ENCODE measurements around the gene PDZD7.
A peak's percentile ranks its signal among the peaks of the same experiment; 100 is the strongest.
"Not testable (repeated sequence)": the region's sequence is repeated elsewhere in the genome, so short reads cannot be mapped to it uniquely, and the experiment has no call there.

Gene PDZD7

DNA sequence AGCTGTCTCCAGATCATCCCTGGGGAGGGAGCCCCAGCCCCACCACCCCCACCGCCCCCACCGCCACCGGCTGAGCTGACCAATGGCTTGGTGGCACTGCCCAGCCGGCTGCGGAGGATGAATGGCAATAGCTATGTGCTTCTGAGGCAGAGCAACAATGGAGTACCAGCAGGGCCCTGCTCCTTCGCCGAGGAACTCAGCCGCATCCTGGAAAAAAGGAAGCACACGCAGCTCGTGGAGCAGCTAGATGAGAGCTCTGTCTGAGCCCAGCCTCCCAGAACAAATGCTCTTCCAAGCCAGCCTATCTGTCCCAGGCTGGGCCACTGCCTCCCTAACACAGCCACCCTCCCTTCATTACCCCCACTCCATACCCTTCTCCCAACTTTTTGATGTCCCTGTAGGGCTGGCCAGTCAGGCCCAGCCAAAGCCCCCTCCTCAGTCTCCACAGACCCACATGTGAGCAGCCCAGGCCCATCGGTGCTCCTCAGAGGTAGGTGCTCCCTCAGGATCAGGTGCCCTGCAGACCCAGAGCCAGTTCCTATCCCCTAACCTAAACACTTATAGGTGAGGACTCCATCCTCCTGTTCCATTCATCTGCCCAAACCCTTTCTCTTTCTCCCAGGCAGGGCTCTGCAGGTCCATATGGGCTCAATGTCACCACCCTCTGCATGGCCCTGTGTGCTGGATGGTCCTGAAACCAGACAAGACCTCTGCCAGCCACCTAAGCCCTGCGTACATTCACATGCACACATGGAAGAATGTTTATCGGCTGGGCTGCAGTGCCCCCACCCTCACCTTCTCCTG is 46.9 kb downstream of the PDZD7 start:
- no peak for DNase-seq (ENCODE audit: low read depth in 2 of 2)

DNA sequence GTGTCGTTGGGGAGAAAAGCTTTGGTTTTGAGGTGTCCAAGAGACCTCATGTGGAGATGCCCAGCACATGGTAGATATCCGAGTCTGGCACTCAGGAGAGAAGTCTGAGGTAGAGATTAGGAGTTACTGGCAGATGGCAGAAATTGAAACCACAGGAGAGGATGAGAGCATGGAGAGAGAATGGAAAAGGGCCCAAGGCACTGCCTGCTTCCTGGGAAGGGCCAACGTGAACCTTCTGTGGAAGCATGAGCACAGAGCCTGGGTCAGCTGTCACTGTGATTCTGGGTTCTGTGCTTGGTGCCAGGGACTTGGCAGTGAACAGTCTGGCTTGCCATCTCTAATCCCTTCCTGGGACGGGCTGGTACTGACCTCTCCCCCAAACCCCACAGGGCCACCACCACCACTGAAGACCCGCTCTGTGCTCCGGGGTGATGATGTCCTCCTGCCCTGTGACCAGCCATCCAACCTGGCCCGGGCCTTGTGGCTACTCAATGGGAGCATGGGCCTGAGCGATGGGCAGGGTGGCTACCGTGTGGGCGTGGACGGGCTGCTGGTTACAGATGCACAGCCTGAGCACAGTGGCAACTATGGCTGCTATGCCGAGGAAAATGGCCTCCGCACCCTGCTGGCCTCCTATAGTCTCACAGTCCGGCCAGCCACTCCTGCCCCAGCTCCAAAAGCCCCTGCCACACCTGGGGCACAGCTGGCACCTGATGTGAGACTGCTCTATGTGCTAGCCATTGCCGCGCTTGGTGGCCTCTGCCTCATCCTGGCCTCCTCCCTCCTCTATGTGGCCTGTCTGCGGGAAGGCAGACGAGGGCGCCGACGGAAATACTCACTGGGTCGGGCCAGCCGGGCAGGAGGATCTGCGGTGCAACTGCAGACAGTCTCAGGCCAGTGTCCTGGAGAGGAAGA is 47.8 kb downstream of the PDZD7 start:
- no peak for DNase-seq (ENCODE audit: low read depth in 2 of 2)

DNA sequence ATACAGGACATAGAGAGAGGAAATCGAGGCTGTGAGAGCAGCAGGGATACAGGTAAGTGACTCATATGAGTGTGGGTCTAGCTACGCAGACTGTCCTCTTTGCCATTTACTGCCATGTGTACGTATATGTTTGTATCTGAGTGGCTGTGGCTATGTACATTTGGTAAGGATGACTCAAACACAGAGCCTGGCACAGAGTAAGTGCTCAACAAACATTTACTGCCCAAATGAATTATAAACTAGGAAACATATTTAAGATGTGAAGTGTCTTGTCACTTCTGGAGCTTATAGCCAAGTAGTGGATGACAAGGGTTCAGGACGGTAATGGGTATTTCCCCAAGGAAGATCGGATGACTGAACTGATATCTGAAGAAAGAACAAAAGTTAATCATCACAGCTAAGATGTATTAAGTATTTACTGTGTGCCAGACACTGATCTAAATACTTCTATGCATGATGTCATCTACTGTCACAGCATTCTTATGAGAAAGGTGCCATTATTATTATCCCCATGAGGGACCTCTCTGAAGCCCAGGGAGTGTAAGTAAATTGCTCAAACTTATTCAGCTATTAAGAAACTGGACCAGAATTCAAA is 49.7 kb downstream of the PDZD7 start:
- DNase-seq (ENCODE audit: low read depth in 2 of 2), result no peak

- DNase-seq (ENCODE audit: low read depth in 2 of 2), result no peak
Observed at GRCh38 chr10:100980711-100981110, 50.2 kb downstream of the PDZD7 start.

- no peak for DNase-seq (ENCODE audit: low read depth in 2 of 2)
Observed at GRCh38 chr10:100980311-100980710, 50.6 kb downstream of the PDZD7 start.

DNA sequence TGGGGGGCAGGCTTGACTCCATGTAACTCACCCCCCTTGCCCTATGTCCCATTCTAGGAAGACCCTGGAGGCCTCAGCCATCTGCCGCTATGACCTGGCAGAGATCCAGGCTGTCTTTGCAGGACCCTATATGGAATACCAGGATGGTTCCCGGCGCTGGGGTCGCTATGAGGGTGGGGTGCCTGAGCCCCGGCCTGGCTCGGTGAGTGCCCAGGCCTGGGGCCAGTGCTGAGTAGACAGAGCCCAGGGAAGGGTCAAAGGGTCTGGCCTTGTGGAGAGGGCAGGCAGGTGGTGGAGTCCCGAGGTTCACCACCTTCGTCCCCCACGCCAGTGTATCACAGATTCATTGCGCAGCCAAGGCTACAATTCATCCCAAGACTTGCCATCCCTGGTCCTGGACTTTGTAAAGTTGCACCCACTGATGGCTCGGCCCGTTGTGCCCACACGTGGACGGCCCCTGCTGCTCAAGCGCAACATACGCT is 51.1 kb downstream of the PDZD7 start:
- DNase-seq (ENCODE audit: low read depth in 2 of 2), result no peak

GRCh38 chr10:100978901-100979195 is 52.1 kb downstream of the PDZD7 start:
- DNase-seq (ENCODE audit: low read depth in 2 of 2), result no peak

GRCh38 chr10:100978121-100978900 is 52.6 kb downstream of the PDZD7 start:
- no peak for DNase-seq (ENCODE audit: low read depth in 2 of 2)

GRCh38 chr10:100977436-100977835 is 53.5 kb downstream of the PDZD7 start:
- no peak for DNase-seq (ENCODE audit: low read depth in 2 of 2)

DNA sequence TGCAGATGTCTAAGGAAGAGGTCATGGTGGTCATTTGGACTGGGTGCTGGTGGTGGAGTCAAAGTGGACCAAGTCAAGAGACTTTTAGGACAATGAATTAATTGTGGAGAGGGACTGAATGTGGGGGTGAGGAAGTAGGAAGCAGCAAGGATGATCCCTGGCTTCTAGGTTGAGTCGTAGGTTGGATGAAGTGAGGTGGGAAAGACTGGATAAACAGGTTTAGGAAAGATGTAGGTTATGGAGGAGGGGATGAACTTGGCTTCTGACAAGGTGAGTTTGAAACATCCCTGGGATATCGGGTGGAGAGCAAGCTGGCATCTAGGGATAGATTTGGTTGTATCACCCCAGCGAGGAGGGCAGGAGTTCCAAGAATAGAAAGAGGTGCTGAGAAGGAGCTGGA is 54.0 kb downstream of the PDZD7 start:
- no peak for DNase-seq (ENCODE audit: low read depth in 2 of 2)

DNA sequence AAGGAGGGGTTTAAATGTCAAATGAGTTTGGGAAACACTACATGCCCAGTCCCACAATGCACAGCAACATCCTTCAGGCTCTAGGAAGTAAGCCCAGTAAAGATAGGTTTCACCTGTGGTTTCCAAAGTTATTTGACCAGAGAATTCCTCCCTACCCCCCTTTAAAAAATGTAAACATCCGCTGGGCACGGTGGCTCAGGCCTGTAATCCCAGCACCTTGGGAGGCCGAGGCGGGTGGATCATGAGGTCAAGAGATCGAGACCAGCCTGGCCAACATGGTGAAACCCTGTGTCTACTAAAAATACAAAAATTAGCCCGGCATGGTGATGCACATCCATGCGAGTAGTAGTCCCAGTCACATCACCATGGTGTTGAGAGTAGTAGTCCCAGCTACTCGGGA is 55.5 kb downstream of the PDZD7 start:
- not testable (repeated sequence) for DNase-seq (ENCODE audit: low read depth in 2 of 2)

GRCh38 chr10:100972904-100973535 is 57.9 kb downstream of the PDZD7 start:
- DNase-seq (ENCODE audit: low read depth in 2 of 2), result no peak

DNA sequence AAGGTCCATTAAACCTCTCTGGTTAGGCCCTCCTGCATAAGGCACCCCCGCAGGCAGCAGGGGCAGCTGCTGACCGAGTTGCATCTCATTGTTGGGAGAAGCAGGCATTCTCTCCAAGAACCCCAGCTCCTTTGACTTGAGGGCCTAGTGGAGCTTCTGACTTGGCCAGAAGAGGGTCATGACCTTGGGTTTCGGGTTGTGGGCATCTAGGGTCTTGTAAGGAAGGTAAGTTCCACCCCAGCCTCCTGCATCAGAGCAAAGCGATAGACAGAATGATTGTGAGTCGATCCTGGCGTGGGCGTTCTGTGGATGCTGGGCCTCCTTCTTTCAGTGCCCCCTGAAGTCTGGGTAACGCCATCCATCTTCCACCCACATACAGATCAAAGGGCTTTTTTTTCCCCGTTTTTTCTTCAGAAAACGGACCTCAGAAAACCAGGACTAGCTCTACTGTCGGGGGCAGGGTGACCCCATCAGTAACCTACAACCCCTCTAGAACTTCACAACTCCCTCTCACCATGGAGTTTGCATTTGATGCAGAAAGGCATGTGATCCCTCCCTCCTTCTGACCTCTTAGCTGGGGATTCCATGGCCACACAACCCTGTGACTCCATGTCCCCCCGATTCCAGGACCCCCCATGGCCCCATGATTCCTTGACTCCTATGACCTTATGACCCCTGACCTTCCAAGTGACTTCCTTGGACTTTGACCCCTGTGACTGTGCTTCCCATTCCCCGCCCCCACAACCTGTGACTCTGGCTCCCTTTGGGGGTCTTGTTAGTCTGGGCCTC is 58.6 kb downstream of the PDZD7 start:
- no peak for DNase-seq (ENCODE audit: low read depth in 2 of 2)

DNA sequence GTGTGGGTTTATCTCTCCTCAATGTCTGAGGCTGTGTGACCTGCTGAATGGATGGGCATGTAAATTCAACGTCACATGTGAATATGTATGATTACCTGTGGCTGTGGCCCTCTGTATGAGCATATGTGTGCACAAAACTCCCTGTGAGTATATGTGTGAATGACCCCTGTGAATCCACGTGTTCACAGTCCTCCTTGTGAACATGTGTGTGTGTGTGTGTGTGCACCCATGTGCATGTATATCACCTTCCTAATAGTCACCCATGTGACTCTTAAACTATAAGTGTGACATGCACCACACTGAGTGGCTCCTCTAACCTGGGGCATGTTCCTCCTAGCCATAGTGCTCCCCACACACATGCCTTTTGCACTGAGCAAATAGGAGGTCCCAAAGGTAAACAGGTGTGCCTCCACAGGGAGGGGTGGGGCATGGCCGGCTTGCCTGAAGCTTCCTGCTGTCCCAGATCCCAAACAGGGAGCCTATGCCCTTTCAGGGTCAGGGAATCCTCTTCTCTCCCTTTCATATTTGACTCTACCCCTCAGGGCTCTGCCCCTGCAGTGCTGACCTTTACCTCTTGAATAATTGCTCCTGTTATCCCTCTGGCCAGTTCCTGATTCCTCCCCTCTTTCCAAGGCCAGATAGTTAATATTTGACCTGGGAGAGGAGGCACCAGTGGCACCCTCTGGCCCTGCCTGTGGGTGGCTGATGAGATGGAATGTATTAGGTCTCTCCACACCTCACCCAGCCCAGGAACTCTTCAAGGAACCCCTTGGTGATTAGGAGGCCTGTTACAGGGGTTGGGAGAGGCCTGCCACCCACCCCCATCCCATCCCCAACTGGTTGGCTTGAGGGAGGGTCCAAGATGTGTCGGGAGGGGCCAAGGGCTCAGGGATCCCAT is 59.8 kb downstream of the PDZD7 start:
- DNase-seq (ENCODE audit: low read depth in 2 of 2), result no peak

- DNase-seq (ENCODE audit: low read depth in 2 of 2), result peak in 1 of 2 donors; percentile 13
Observed at GRCh38 chr10:100970076-100970913, 60.6 kb downstream of the PDZD7 start.

DNA sequence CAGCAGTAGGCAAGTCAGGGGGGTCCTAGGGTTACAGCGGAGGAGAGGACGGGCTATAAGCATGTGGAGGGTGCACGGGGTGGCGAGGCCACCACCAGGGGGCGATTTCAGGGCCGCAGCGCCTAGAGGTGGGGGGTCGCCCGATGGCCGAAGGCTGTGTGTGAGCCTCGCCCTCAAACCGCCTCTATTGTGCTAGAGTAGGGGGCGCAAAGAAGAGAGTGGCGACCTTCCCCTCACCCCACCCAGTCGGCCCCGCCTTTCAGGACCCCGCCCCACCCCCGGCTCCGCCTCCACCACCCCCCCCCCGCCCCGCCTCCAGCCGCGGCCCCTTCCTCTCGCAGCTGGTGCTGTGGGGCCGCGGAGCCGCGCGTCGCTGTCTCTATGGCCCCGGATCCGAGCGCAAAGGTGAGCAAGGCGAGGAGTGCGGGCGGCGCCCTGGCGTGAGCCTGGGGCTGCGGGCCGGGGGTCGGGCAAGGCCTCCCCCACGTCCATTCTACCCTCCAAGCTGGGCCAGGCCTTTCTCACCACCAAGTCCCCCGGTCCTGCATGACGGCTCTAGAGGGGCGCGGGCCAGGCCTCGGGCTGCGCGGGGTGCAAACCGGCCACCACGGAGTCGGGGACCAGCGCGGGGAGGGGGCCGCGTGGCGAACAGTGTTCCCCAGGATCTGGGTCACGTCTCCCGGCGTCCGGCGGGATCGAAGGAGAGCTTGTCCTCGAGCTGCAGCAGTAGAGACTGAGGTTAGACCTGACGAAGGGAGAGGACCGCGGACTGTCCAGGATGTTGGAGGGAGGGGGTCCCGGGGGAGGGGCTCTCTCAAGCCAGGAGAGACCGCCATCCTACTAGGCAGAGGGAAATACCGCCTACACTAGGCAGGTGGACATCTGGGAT is 61.5 kb downstream of the PDZD7 start, which contains the start of gene SEMA4G:
TSS of gene SEMA4G (plus strand) at position 318 of the 889 bp plus-strand sequence. CDS start 3,409 bp downstream, outside the sequence.
- no peak for DNase-seq (ENCODE audit: low read depth in 2 of 2)

DNA sequence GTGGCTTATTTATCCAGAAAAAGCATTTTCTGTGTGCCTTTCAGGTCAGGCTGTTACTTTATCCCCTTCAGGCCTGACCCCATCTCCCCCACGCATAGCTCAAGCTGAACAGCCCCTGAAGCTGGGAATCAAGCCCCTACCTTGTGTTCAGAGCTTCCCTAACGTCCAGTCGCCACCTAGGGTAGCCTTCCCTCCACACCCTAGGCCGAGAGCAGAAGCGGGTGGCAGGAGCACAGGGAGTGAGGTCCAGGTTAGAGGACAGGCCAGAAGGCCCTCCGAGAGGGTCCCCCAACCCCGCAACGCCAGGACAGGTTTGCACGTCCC is 62.1 kb downstream of the PDZD7 start:
- no peak for DNase-seq (ENCODE audit: low read depth in 2 of 2)

Measured in stimulated activated CD8-positive, alpha-beta memory T cell treated with anti-CD3 and anti-CD28 coated beads, Interleukin-15, amount 100 ng/mL, for 4 hours (primary cell).